Measurements from ENCODE around the gene TNPO2.

Gene TNPO2

GRCh38 chr19:12752056-12752781 lies 28.5 kb upstream of the TNPO2 start:
- no peak for DNase-seq (ENCODE audit: insufficient read length, low spot score)
- no peak for TF ChIP-seq POLR2A (IDR thresholded peaks at IDR 0.05; ENCODE audit: low read depth, low read length)
- no peak for FAIRE-seq

- FAIRE-seq (no peak), DNase-seq (ENCODE audit: insufficient read length, low spot score) (no peak)
- no peak for TF ChIP-seq POLR2A (IDR thresholded peaks at IDR 0.05; ENCODE audit: low read depth, low read length)
Measured at GRCh38 chr19:12751635-12752034, 27.9 kb upstream of the TNPO2 start, which contains the start of gene BEST2. TSS of gene BEST2 (plus strand) at chr19:12751791. CDS start at chr19:12752593, 802 bp downstream.

GRCh38 chr19:12750851-12751250 lies 27.1 kb upstream of the TNPO2 start:
- no peak for DNase-seq (ENCODE audit: insufficient read length, low spot score)
- FAIRE-seq, result no peak
- no peak for TF ChIP-seq POLR2A (IDR thresholded peaks at IDR 0.05; ENCODE audit: low read depth, low read length)

- no peak for DNase-seq (ENCODE audit: insufficient read length, low spot score)
- no peak for FAIRE-seq
Measured at GRCh38 chr19:12749938-12750521, 26.3 kb upstream of the TNPO2 start.

GRCh38 chr19:12748489-12748888 lies 24.8 kb upstream of the TNPO2 start:
- no peak for DNase-seq (ENCODE audit: insufficient read length, low spot score)
- FAIRE-seq, result no peak
- no peak for TF ChIP-seq POLR2A (IDR thresholded peaks at IDR 0.05; ENCODE audit: low read depth, low read length)

More at GRCh38 chr19:12749938-12750521, 26.3 kb upstream of the TNPO2 start:
- TF ChIP-seq POLR2A (IDR thresholded peaks at IDR 0.05; ENCODE audit: low read depth, low read length), result no peak

GRCh38 chr19:12745166-12745897 lies 21.6 kb upstream of the TNPO2 start:
- DNase-seq (ENCODE audit: insufficient read length, low spot score) (no peak), FAIRE-seq (no peak)
- no peak for TF ChIP-seq POLR2A (IDR thresholded peaks at IDR 0.05; ENCODE audit: low read depth, low read length)

- FAIRE-seq (no peak), DNase-seq (ENCODE audit: insufficient read length, low spot score) (no peak)
- TF ChIP-seq POLR2A (IDR thresholded peaks at IDR 0.05; ENCODE audit: low read depth, low read length), result no peak
Measured at GRCh38 chr19:12737835-12738351, 14.2 kb upstream of the TNPO2 start.

- TF ChIP-seq POLR2A (IDR thresholded peaks at IDR 0.05; ENCODE audit: low read depth, low read length), result peak; percentile 66
- FAIRE-seq, result peak; percentile 94
Measured at GRCh38 chr19:12736995-12737834, 13.5 kb upstream of the TNPO2 start, which contains the start of gene GET3. TSS of gene GET3 (plus strand) at chr19:12737497. CDS start at chr19:12737506, 9 bp downstream.

GRCh38 chr19:12733369-12734214 lies 9.9 kb upstream of the TNPO2 start:
- TF ChIP-seq POLR2A (IDR thresholded peaks at IDR 0.05; ENCODE audit: low read depth, low read length), result no peak
- DNase-seq (ENCODE audit: insufficient read length, low spot score), result no peak
- no peak for FAIRE-seq

More at GRCh38 chr19:12736995-12737834, 13.5 kb upstream of the TNPO2 start, which contains the start of gene GET3:
- peak; percentile 95 for DNase-seq (ENCODE audit: insufficient read length, low spot score)

GRCh38 chr19:12731337-12731736 lies 7.6 kb upstream of the TNPO2 start:
- no peak for TF ChIP-seq POLR2A (IDR thresholded peaks at IDR 0.05; ENCODE audit: low read depth, low read length)
- FAIRE-seq (no peak), DNase-seq (ENCODE audit: insufficient read length, low spot score) (no peak)

GRCh38 chr19:12730064-12730463 lies 6.3 kb upstream of the TNPO2 start:
- TF ChIP-seq POLR2A (IDR thresholded peaks at IDR 0.05; ENCODE audit: low read depth, low read length), result no peak
- DNase-seq (ENCODE audit: insufficient read length, low spot score), result no peak
- no peak for FAIRE-seq

- FAIRE-seq (no peak), DNase-seq (ENCODE audit: insufficient read length, low spot score) (no peak)
- TF ChIP-seq POLR2A (IDR thresholded peaks at IDR 0.05; ENCODE audit: low read depth, low read length), result no peak
Measured at GRCh38 chr19:12727745-12728433, 4.2 kb upstream of the TNPO2 start.
